ENCODE data around the gene MYO1E. TPM values are rescaled to one million over a fixed set of nuclear protein-coding genes. Genes with fewer than 3 reads are reported as not detected.
A peak's percentile ranks its signal among the peaks of the same experiment; 100 is the strongest.

MYO1E gene
- total and polyA plus RNA-seq, 2 of the 8 experiments (the other 6 are each of a cell fraction or from before 2014, with no cell fraction given), result 19.6 to 142 TPM

- Histone ChIP-seq H3K23me2 (ENCODE audit: low read depth, low read length) (no peaks in the 10 kb centered on the region), H4K20me1 (replicated peaks in 1 of 2; ENCODE audit: control insufficient read depth in 1 of 2, insufficient read depth in 2 of 2, low read length in 2 of 2) (peaks cover 0 to under 1% of the 10 kb centered on the region in 2 experiments), H3K36me3 (ENCODE audit: control insufficient read depth in 2 of 4, insufficient read depth in 4 of 4, low read length in 3 of 4) (no peaks in the 10 kb centered on the region), H3K56ac (replicated peaks; ENCODE audit: insufficient read length, low read depth, low read length) (no peak overlapping the region), H4K91ac (replicated peaks; ENCODE audit: insufficient read length, low read length) (no peak overlapping the region), H3K14ac (ENCODE audit: insufficient read length) (no peak overlapping the region), H3K4me3 (ENCODE audit: extremely low read depth in 1 of 4, insufficient read depth in 2 of 4, low read depth in 3 of 4, low read length in 4 of 4) (no peak overlapping the region), H3K4me2 (ENCODE audit: insufficient read depth in 1 of 2, low read depth in 2 of 2, low read length in 2 of 2) (no peak overlapping the region), H3K4ac (replicated peaks; ENCODE audit: insufficient read length, low read depth, low read length) (no peak overlapping the region), H3K27ac (ENCODE audit: low read depth, low read length) (no peak overlapping the region), H3K79me2 (ENCODE audit: control insufficient read depth in 1 of 2, insufficient read depth in 2 of 2, low read length in 2 of 2) (peaks cover 0 to 54% of the 10 kb centered on the region in 2 experiments; a peak in 2 of 4 replicates), H2AK5ac (ENCODE audit: low read depth, low read length) (no peak overlapping the region), H3K79me1 (ENCODE audit: low read depth, low read length) (peaks cover 1% of the 10 kb centered on the region; the same call in 1 of the 2 replicates), H2AFZ (ENCODE audit: low read length) (no peak overlapping the region), H3K9me3 (ENCODE audit: insufficient read depth in 2 of 2, low read depth in 1 of 2, low read length in 1 of 2) (no peaks in the 10 kb centered on the region), H2BK120ac (replicated peaks; ENCODE audit: low read depth, low read length) (no peak overlapping the region), H3K23ac (ENCODE audit: insufficient read length) (no peak overlapping the region), H3K9ac (replicated peaks in 1 of 4; ENCODE audit: extremely low read depth in 1 of 4, low read depth in 3 of 4, low read length in 3 of 4) (no peak overlapping the region), H2BK20ac (ENCODE audit: low read length) (no peak overlapping the region), H4K8ac (ENCODE audit: extremely low read depth, insufficient read depth, low read length) (no peak overlapping the region), H3K27me3 (replicated peaks in 1 of 4; ENCODE audit: control insufficient read depth in 3 of 4, extremely low read depth in 1 of 4, insufficient read depth in 3 of 4, low read length in 3 of 4) (no peaks in the 10 kb centered on the region), H3K18ac (ENCODE audit: extremely low read depth, low read length) (no peak overlapping the region), H2BK15ac (ENCODE audit: low read length) (no peak overlapping the region), H2BK12ac (ENCODE audit: low read depth, low read length) (no peak overlapping the region), H3K4me1 (replicated peaks in 1 of 4; ENCODE audit: control insufficient read depth in 3 of 4, insufficient read depth in 4 of 4, low read length in 3 of 4) (peaks cover 0 to 4% (median 1%) of the 10 kb centered on the region in 4 experiments; a peak in 3 of 7 replicates), H2BK5ac (ENCODE audit: low read depth, low read length) (no peak overlapping the region), H4K5ac (ENCODE audit: insufficient read length, low read depth, low read length) (no peak overlapping the region)
- FAIRE-seq, result no peak
- ChIA-PET POLR2A (ENCODE audit: partially characterized antibody) (interaction anchor here (1.1 to 1.2 kb wide), 2 partner anchors 10 kb away, joined by 3 read pairs; no protein-coding TSS in a partner anchor), CTCF (ENCODE audit: partially characterized antibody) (interaction anchor here (0.7 to 1.7 kb wide), 3 partner anchors 9 to 166 kb away, joined by 3 to 5 read pairs (median 5); no protein-coding TSS in a partner anchor)
- no peak for DNase-seq (ENCODE audit: low read depth in 1 of 2, low spot score in 2 of 2)
- TF ChIP-seq SRF (IDR thresholded peaks at IDR 0.05; ENCODE audit: low read depth, low read length) (no peak), EP300 (IDR thresholded peaks at IDR 0.05; ENCODE audit: borderline replicate concordance in 1 of 2, low read depth in 2 of 2, low read length in 2 of 2) (peak in 1 of 2 experiments; percentile 51; a peak in 1 of 3 replicates), HDAC2 (IDR thresholded peaks at IDR 0.05; ENCODE audit: borderline replicate concordance in 1 of 2, low read depth in 2 of 2, low read length in 2 of 2) (no peak)
- WGBS, 2 experiments (ENCODE audit: extremely low coverage in 1 of 2, insufficient coverage in 1 of 2, insufficient read length in 1 of 2, insufficient replicate concordance in 2 of 2, low coverage in 1 of 2, low lambda C conversion rate in 2 of 2, missing lambda C conversion rate in 1 of 2), result 82% methylated on average over 1 of the region's 1 CpG; no CpG with 5 or more reads in 1 of the 2 experiments
Measured at GRCh38 chr15:59338414-59338813, 34.3 kb downstream of the MYO1E start.
